GM23248 (cell line): Measurements from ENCODE around the gene SPRR1A. TPM values are rescaled to one million over a fixed set of nuclear protein-coding genes. Genes with fewer than 3 reads are reported as not detected.

Experiments used
- DNase-seq: peaks from one replicate; pipeline ENCODE4 v3.0.0-alpha.2; 2015
- H2AFZ ChIP-seq: fragments of 200-600 bp; sonication (generic); 2 replicates; pipeline ENCODE4 v1.6.1; 2016; ENCODE audit warnings: antibody characterized with exemption
- H3F3A ChIP-seq: fragments of 200-600 bp; sonication (generic); 2 replicates; pipeline ENCODE4 v1.6.1; 2016; ENCODE audit warnings: mild to moderate bottlenecking, antibody characterized with exemption, mixed run types; ENCODE audit not compliant: insufficient read depth
- H3K27ac ChIP-seq: fragments of 200-600 bp; sonication (generic); 2 replicates; pipeline ENCODE4 v1.5.1; 2016; ENCODE audit warnings: mild to moderate bottlenecking
- H3K27me3 ChIP-seq: fragments of 200-600 bp; sonication (generic); replicated peaks from 2 replicates; pipeline ENCODE4 v1.6.1; 2016; ENCODE audit warnings: mild to moderate bottlenecking; ENCODE audit not compliant: insufficient read depth
- H3K36me3 ChIP-seq: fragments of 200-600 bp; sonication (generic); 2 replicates; pipeline ENCODE4 v1.6.1; 2016; ENCODE audit warnings: low read depth, mild to moderate bottlenecking
- H3K4me1 ChIP-seq: fragments of 200-600 bp; sonication (generic); 2 replicates; pipeline ENCODE4 v1.6.1; 2016; ENCODE audit warnings: mild to moderate bottlenecking; ENCODE audit not compliant: insufficient read depth
- H3K4me2 ChIP-seq: fragments of 200-600 bp; sonication (generic); one replicate; pipeline ENCODE4 v1.6.1; 2016; ENCODE audit warnings: mild to moderate bottlenecking; ENCODE audit not compliant: unreplicated experiment
- H3K4me3 ChIP-seq: fragments of 200-600 bp; sonication (generic); 2 replicates; pipeline ENCODE4 v1.5.1; 2016; ENCODE audit warnings: mild to moderate bottlenecking
- H3K79me2 ChIP-seq: fragments of 200-600 bp; sonication (generic); 2 replicates; pipeline ENCODE4 v1.6.1; 2016; ENCODE audit warnings: mild to moderate bottlenecking; ENCODE audit not compliant: insufficient read depth
- H3K9ac ChIP-seq: fragments of 200-600 bp; sonication (generic); 2 replicates; pipeline ENCODE4 v1.6.1; 2016; ENCODE audit warnings: mild to moderate bottlenecking
- H3K9me2 ChIP-seq: fragments of 200-600 bp; sonication (generic); 2 replicates; pipeline ENCODE4 v1.6.1; 2016; ENCODE audit warnings: mixed run types, mild to moderate bottlenecking, moderate library complexity; ENCODE audit not compliant: insufficient read depth
- H3K9me3 ChIP-seq: fragments of 200-600 bp; sonication (generic); one replicate; pipeline ENCODE4 v1.6.1; 2017; ENCODE audit warnings: low read depth
- H4K20me1 ChIP-seq: fragments of 200-600 bp; sonication (generic); 2 replicates; pipeline ENCODE4 v1.6.0; 2016; ENCODE audit not compliant: insufficient read depth
- EZH2 ChIP-seq: fragments of 200-600 bp; sonication (generic); IDR thresholded peaks from 2 replicates; pipeline ENCODE4 v1.6.1; 2018; ENCODE audit warnings: antibody characterized with exemption, mild to moderate bottlenecking; ENCODE audit not compliant: insufficient read depth, poor library complexity, severe bottlenecking
- EZH2phosphoT487 ChIP-seq: fragments of 200-600 bp; sonication (generic); IDR thresholded peaks from 2 replicates; pipeline ENCODE4 v1.6.1; 2018; ENCODE audit warnings: antibody characterized with exemption, moderate library complexity, mild to moderate bottlenecking, low read depth; ENCODE audit not compliant: insufficient read depth
- WGBS, 2 experiments: methylation state at CpG; one replicate each; pipeline ENCODE4 v1.1.6; 2015 to 2017; ENCODE audit warnings: low lambda C conversion rate in 2 of 2, low coverage in 1 of 2; ENCODE audit errors: missing lambda C conversion rate in 2 of 2; 5-methylcytosine and 5-hydroxymethylcytosine counted together
- in situ Hi-C: fragments of 300-500 bp; cut with MboI; formaldehyde crosslinking; loops from 2 replicates; pipeline ENCODE4 v1.15.0; 2020
- polyA plus RNA-seq: library from polyadenylated mRNA; unstranded; fragments of >200 nt; fragmentation: Nextera tagmentation; extraction: Ambion mirVana; gene quantifications from 2 replicates; pipeline ENCODE4 v1.2.1, GENCODE V29; 2016
- total RNA-seq: library from RNA; depleted of rRNA; stranded (reverse); fragments of >200 nt; shearing (Covaris generic); gene quantifications from 2 replicates; pipeline ENCODE4 v1.2.3, GENCODE V29; 2014

SPRR1A gene
- total and polyA plus RNA-seq, 2 experiments from 2014 or later, result not detected

GRCh38 chr1:152946651-152947256 is 37.1 kb upstream of the SPRR1A start, which contains the start of gene SPRR5:
Gene SPRR5, plus strand, starts transcription at chr1:152947206. Its CDS starts 1,349 bp downstream, at chr1:152948555.
- Histone ChIP-seq H4K20me1 (no peaks in the 10 kb centered on the region), H3K36me3 (no peaks in the 10 kb centered on the region), H3K27me3 (peaks cover 8% of the 10 kb centered on the region; the same call in 1 of the 2 replicates), H3K4me3 (no peak within 1 kb of the TSS), H3F3A (no peaks in the 10 kb centered on the region), H3K9ac (no peak within 1 kb of the TSS), H2AFZ (no peak within 1 kb of the TSS), H3K4me1 (no peaks in the 10 kb centered on the region), H3K9me2 (no peaks in the 10 kb centered on the region), H3K27ac (no peak within 1 kb of the TSS), H3K4me2 (no peak within 1 kb of the TSS), H3K79me2 (no peaks in the 10 kb centered on the region), H3K9me3 (no peaks in the 10 kb centered on the region)
- in situ Hi-C loops, result no loop called here
- TF ChIP-seq EZH2phosphoT487, result no peak
- no peak for TF ChIP-seq EZH2
- no peak for DNase-seq
- 19 to 23% methylated on average over 4 of the region's 4 CpGs for WGBS, 2 experiments

DNA sequence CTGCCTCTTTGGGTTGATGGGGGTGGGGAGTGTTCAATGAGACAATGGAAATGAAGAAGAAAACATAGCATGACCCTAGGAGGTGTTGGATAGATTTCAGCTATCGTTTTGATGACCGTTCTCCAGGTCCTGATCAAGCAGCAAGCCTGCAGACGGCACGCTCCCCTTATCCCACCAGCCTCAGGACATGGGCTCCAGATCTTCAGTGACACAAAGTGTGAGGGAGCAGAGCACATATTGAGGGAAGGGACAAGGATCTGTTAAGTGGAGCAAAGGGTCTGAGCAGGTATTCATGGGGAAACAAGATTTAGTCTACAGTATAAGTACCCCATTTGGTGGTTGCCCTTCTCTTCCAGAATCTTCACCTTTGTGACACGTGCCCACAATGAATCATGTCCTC is 32.2 kb upstream of the SPRR1A start:
- Histone ChIP-seq H3K36me3 (no peaks in the 10 kb centered on the region), H3K9ac (no peak overlapping the region), H3K4me1 (no peaks in the 10 kb centered on the region), H3K4me3 (no peak overlapping the region), H4K20me1 (no peaks in the 10 kb centered on the region), H3K9me2 (no peaks in the 10 kb centered on the region), H3K9me3 (no peaks in the 10 kb centered on the region), H3K4me2 (no peak overlapping the region), H3K27ac (no peak overlapping the region), H3K27me3 (peaks cover 8% of the 10 kb centered on the region; the same call in 1 of the 2 replicates), H3K79me2 (no peaks in the 10 kb centered on the region), H3F3A (no peaks in the 10 kb centered on the region), H2AFZ (no peak overlapping the region)
- in situ Hi-C loops, result no loop called here
- WGBS, 2 experiments, result 52 to 59% methylated on average over 5 of the region's 5 CpGs
- TF ChIP-seq EZH2phosphoT487 (no peak), EZH2 (no peak)
- no peak for DNase-seq

DNA sequence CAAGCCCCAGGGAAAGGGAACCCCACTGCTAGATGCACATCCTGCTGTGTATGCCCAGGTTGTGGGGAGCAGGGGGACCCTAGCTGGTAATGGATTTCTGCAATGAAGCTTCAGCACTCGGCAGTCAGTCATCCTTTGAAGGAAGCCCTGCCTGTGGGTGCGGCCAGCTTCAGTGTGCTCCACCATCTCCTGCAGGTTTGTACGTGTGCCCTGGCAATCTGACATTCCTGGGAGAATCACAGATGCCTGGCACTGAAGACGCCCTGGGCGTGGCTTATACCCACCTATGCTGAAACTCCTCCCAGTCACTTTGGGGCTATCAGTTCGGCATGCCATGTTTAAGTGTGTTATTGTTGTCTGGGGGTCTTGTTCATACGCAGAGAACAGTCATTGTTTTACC is 30.1 kb upstream of the SPRR1A start:
- Histone ChIP-seq H3K4me1 (no peaks in the 10 kb centered on the region), H3K4me2 (no peak overlapping the region), H3K9me3 (no peaks in the 10 kb centered on the region), H3K9me2 (no peaks in the 10 kb centered on the region), H3K27ac (no peak overlapping the region), H3K36me3 (no peaks in the 10 kb centered on the region), H3K27me3 (no peaks in the 10 kb centered on the region; the same call in 1 of the 2 replicates), H4K20me1 (no peaks in the 10 kb centered on the region), H3K79me2 (no peaks in the 10 kb centered on the region), H3F3A (no peaks in the 10 kb centered on the region), H2AFZ (no peak overlapping the region), H3K4me3 (no peak overlapping the region), H3K9ac (no peak overlapping the region)
- in situ Hi-C loops, result no loop called here
- WGBS, 2 experiments, result 34 to 35% methylated on average over 7 of the region's 7 CpGs
- no peak for DNase-seq
- TF ChIP-seq EZH2 (no peak), EZH2phosphoT487 (no peak)

GRCh38 chr1:152954436-152954835 is 29.4 kb upstream of the SPRR1A start:
- Histone ChIP-seq H3K27me3 (no peaks in the 10 kb centered on the region; the same call in 1 of the 2 replicates), H3K79me2 (no peaks in the 10 kb centered on the region), H3K9me2 (no peaks in the 10 kb centered on the region), H3K36me3 (no peaks in the 10 kb centered on the region), H3K9me3 (no peaks in the 10 kb centered on the region), H3K27ac (no peak overlapping the region), H3K4me3 (no peak overlapping the region), H3K4me2 (no peak overlapping the region), H4K20me1 (no peaks in the 10 kb centered on the region), H2AFZ (no peak overlapping the region), H3K4me1 (no peaks in the 10 kb centered on the region), H3F3A (no peaks in the 10 kb centered on the region), H3K9ac (no peak overlapping the region)
- in situ Hi-C loops, result no loop called here
- 35 to 41% methylated on average over 6 of the region's 6 CpGs for WGBS, 2 experiments
- TF ChIP-seq EZH2 (no peak), EZH2phosphoT487 (no peak)
- peak; percentile 18 for DNase-seq
